Suppressor macrophage (primary cell): ENCODE measurements around the gene TMEM239.
"Not testable (repeated sequence)": the region's sequence is repeated elsewhere in the genome, so short reads cannot be mapped to it uniquely, and the experiment has no call there.

Source experiments
- DNase-seq, 4 experiments: peaks; one replicate each; pipeline ENCODE4 v3.0.0-alpha.2; 2020 to 2022

The TMEM239 gene

DNA sequence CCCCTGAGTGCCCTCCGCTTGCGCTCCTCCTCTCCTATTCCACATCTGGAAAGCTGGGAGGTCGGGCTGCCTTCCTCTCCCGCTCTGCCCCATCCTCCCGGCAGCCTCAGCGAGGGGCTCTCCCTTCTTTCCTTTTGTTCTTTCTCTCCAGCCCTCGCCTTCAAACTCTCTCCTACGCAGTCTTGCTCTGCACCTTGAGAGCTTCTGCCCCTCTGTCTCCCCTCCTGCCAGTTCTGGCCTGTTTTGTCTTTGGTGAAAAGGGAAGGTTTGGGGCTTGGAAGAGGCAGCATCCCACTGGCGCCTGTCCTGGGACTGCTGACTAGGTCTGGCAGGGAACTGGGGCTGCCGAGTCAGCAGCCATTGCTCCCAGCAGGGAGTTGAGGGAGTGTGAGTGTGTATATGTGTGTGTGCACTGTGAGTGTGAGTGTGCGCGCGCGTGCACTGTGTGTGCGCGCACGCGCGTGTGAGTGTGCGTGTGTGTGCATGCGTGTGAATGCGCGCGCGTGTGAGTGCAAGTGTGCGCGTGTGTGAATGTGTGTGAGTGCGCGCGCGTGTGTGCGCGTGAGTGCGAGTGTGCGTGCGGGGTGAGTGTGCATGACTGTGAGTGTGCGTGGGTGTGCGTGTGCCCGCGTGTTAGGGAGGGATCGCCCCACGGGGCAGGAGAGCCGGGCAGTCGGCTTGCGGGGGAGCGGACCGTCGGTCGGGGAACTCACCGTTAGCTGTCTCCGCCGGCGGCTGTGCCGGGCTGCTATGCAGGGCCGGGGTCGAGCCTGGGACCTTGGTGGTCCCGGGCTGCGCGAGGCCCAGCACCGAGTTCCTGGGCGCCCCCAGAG lies 16.3 kb upstream of the TMEM239 start:
- DNase-seq, result peak in 2 of 4 experiments; percentile 27 to 39

DNA sequence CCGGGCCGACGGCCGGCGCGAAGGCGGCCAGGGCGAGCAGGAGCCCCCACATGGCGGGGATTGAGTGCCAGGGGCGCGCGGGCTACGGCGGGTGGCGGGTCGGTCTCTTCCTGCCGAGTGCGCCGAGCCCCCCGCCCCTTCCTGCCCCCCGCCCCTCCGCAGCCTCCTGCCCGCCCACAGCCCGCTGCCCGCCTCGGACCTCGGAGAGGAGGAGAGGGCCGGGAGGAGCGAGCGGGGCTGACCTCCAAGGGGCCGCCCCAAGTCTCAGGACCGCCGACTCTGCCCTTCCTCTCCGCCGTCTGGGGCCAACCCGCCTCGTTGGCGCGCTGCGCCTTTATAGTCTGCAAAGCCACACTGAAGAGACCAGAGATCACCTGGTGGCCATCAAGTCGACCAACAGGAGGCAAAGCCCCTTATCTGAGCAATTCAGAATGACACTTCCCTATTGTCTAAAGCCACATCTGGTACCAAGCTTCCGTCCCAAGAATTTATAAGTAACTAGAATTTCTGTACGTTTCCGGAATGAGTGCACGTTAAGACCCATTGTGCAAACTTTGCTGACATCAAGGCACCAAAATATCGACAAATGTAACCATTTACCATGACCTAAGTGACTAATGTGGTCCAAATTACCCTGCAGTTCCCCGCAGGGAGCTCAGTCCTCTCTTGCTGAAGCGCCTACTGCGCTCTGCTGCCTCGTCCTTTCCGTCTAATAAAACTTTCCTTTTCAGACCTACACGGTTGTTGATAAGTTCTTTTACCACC lies 15.5 kb upstream of the TMEM239 start, which contains the start of gene CPXM1:
Gene CPXM1, minus strand, starts transcription at position 107 of the 765 bp plus-strand sequence. Its CDS starts 55 bp downstream, at position 52.
- DNase-seq, result peak; percentile 20 to 61 (median 45)

DNA sequence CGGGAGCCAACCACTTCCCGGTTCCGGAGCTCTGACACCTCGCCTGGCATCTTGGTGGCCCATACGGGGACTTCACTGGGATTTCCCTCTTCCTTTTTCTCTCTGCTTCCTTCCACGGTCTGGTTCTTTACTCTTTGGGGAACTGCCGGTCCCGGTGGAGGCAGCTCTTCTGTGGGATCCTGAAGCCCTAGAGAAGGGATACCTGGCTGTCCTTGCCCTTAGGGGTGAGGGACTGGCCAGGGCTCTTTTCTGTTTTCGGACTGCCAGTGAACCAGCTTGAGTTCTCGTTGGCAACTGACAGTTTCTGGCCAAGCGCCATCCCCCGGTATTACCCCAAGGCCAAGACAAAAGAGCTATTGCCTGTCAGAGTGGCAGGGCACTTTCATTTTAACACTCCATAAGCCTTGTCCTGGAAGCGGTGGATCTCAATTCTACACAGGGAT lies 14.9 kb upstream of the TMEM239 start:
- no peak for DNase-seq

DNA sequence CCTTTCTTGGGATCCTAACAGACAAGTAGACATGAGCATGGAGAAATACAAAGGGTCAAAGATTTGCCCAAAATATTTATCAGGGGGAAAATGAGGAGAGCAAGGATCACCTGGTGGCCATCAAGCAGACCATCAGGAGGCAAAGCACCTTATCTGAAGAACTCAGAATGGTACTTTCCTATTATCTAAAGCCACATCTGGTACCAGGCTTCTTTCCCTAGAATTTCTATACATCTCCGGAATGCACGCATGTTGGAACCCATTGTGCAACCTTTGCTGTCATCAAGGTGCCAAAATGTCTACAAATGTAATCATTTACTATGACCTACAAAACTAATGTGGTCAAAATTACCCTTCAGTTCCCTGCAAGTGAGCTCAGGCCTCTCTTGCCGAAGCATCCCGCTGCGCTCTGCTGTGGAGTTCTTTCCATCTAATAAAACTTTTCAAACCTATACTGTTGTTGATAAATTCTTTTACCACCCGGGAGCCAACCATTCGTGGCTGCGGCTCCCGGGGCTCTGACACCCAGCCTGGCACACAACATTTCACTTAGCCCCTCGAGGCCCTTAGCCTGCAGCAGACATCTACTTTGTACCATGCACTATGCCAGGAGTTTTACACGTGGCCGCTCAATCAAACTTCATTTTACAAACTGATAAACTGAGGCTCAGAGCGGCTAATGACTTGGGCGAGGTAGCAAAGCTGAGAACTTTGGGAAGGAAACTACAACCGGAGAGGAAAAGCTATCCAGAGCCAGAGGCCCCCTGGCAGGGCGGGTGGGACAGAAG lies 11.9 kb upstream of the TMEM239 start:
- DNase-seq, result no peak

DNA sequence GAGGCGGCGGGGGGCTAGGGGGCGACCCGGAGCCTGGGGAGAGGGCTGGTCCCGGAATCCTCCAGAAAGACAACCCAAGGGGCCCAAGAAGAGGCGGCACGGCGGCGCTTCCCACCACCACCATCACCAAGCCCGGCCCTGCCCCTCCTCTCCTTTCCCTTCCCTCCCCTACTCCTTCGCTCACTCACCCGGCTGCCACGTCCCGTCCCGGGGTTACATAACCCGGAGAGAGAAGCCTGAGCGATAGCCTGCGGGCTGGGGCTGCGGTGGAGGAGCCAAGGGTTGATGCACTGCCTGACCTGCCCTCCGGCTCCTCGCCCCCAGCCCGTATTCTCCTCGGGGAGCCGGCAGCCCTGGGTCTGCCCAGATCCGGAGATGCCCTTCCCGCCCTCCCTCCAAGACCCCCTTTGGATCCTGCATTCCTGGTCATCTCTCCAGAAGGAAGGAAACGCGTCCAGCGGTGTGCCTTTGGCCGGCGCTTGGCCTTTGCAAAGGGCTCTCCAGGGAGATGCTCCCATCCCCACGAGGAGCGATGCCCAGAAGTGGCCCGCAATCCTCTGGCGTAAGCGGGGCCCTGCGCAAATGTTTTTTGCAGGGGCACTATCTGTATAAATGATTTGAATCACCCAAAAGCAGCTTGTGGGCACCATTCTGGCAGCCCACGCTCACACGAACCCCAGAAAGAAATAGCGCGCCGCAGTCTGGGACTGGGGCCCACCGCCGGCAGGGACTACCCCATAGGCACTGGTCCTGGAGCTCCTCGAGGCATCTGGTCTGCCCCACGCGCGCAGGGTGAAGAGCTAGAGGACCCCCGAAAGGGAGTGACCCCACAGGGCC lies 11.1 kb upstream of the TMEM239 start:
- peak in 1 of 4 experiments; percentile 31 for DNase-seq

DNA sequence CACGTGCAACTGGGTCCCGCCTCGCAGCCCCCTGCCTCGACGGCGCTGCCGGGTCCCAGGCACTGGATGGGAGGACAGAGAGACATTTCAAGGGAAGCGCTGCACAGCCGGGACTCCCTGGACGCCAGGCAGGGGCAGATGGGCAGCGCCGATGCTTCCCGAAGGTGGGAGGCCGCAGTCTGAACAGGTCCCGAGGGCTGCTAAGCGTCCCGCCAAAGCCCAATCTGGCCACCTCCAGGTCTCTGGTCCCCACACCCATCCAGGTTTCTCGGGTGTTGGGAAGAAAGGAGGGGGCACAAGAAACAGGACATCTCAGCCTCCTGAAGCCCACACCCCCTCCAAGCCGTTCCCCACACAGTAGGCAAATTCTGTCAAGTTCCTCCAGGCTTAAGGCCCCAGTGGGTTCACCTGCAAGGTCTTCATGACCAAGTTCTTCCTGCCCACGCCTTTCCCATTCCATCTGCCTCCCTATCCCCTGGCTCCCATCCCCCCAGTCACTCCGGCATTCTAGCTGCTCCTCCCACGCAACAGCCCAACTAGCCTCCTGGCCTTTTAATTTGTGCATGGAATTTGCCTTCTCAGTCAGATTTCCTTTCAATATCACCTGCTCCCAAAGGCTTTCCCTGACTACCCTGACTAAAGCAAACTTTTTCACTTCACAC lies 10.3 kb upstream of the TMEM239 start:
- no peak for DNase-seq

DNA sequence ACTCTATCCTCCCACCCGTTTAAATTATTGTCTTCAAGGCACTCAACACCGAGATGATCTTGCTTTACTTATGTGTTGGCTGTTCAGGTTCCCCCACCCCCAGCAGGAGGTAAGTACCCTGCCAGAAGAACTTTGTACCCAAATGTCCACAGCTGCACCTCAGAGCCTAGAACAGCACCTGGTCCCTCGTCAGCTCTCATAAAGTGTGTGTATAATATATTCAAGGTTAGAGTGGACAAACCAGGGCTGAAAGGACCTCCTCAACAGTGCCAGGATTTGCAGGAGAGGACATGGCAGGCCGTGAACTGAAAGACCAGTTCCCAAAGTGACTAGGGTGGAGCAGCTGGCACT lies 9.8 kb upstream of the TMEM239 start:
- no peak for DNase-seq

DNA sequence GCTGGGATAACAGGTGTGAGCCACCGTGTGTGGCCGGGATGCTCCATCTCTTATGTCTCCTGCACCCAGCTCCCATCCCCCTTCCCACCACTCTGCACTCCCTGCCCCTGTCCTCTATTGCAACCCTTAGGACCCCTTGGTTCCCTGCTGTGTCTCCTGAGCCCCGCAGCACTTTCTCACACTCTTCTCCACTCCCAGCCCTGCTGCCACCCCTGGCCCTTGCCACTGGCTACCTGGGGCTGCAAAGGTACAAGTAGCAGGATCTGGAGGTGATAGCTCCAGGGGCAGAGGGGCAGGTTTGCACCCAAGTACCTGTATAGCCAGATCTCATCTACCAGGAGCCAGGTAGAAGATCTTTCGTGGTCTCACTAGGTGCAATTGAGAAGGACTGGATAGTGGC lies 9.1 kb upstream of the TMEM239 start:
- no peak for DNase-seq

DNA sequence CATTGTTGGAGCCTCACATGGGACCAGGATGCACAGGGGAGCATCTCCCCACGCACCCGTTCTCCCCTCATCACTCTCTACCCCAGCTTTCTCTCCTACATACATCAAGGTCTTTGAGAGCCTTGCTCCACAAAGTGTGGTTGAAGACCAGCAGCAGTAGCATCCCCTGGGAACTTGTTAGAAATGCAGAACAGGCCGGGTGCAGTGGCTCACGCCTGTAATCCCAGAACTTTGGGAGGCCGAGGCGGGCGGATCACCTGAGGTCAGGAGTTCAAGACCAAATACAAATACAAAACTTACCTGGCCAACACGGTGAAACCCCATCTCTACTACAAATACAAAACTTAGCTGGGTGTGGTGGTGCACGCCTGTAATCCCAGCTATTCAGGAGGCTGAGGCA lies 8.2 kb upstream of the TMEM239 start:
- not testable (repeated sequence) for DNase-seq

DNA sequence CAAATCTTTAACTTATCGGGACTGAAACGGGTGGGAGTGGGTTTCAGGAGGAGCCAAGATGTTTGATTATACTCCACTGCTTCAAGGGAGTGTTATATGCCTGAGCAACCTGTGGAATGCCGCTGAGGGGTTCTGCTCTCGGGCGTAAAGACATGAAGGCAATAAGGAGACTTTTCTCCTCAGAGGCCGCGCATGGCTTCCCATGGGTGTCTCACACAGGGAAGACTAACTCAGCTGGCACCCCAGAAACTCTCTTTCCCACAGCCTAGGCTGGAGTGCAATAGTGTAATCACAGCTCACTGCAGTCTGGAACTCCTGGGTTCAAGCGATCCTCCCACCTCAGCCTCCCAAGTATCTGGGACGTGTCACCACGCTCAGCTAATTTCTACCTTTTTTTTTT lies 6.5 kb upstream of the TMEM239 start:
- DNase-seq, result no peak

DNA sequence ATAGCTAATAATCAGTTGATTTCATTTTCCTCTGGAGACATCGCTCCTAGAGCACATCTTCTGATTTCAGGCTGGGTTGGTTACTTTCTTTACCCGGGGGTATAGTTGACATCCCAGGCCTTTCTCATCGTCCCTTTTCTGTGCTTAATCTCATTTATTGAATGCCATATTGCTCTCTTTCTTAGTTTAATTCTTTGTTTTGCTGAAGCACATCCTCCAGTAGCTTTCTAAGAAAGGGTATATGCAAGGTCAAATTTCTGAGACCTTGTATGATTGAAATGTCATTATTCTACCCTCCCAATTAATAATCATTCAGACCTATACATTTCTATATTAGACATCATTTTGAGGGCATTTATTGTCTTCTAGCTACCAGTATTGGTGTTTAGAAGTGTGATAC lies 4.0 kb upstream of the TMEM239 start:
- DNase-seq, result no peak

DNA sequence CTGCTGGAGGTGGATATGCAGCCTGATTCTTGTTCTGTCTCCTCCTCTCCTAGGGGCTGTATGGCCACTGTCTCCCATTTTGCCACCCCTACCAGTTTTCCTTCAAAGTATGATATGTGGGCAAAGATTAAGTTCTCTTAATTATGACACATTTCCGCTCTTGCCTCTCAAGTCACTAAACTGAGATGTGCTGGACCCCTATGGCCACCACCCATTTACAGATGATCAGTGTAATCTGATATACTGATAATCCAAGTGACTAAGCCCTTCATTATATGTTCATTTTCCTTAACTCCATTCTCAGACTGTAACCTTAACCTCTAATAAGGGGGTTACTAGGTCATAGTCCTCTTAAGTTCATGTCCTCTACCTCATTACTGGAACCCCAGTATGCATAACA lies 2.1 kb upstream of the TMEM239 start:
- DNase-seq, result no peak

DNA sequence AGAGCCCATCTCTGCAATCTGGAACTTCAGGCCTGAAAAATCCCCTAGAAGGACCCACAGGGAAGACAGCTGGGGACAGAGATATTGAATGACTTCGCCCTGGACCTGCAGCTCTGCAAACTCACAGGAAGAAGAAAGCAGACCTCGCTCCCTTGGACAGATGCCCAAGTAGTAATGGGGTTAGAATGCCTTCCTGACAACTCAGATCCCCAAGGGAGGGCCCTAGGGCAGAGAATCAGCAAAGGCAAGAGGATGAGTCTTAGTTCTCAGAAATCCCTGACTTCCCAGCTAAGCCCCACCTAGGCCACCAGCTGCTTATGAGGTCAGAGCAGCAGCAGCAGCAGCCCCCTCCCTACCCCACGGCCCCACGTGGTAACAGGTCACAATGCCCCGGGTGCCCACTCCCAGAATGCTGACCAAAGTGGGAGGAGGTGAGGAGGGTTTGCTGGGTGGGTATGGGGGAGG lies 1.5 kb upstream of the TMEM239 start, which contains the start of gene C20orf141:
Gene C20orf141, plus strand, starts transcription at position 401 of the 465 bp plus-strand sequence. CDS start 198 bp downstream, outside the sequence.
- DNase-seq, result no peak

DNA sequence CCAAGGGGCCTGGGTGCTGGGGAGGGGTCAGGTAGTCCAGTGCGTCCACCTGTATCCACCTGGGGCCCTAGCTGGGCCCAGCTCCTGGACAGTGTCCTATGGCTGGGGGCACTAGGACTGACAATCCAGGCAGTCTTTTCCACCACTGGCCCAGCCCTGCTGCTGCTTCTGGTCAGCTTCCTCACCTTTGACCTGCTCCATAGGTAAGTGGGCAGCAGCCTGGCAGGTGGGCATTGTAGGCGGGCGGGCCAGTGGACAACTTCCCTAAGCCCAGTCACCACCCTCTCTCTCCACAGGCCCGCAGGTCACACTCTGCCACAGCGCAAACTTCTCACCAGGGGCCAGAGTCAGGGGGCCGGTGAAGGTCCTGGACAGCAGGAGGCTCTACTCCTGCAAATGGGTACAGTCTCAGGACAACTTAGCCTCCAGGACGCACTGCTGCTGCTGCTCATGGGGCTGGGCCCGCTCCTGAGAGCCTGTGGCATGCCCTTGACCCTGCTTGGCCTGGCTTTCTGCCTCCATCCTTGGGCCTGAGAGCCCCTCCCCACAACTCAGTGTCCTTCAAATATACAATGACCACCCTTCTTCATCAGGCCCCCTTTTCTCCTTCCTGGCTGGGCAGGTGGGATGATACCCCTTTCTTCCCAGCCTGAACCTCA lies 793 bp upstream of the TMEM239 start:
- DNase-seq, result no peak

DNA sequence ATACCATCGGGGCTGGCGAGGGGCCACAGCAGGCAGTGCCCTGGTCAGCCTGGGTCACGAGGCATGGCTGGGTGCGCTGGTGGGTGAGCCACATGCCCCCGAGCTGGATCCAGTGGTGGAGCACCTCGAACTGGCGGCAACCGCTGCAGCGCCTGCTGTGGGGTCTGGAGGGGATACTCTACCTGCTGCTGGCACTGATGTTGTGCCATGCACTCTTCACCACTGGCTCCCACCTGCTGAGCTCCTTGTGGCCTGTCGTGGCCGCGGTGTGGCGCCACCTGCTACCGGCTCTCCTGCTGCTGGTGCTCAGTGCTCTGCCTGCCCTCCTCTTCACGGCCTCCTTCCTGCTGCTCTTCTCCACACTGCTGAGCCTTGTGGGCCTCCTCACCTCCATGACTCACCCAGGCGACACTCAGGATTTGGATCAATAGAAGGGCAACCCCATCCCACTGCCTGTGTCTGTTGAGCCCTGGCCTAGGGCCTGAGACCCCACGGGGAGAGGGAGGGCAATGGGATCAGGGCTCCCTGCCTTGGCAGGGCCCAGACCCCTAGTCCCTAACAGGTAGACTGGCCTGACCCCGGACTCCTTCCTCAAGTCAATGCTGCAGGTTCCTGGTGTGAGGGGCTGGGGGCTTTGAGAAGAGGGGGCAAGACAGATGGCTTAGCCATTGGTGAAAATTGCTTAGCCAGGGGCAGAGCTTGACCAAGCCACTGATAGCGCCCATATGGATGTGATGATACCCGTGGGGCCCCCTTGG lies 598 bp downstream of the TMEM239 start:
- no peak for DNase-seq

DNA sequence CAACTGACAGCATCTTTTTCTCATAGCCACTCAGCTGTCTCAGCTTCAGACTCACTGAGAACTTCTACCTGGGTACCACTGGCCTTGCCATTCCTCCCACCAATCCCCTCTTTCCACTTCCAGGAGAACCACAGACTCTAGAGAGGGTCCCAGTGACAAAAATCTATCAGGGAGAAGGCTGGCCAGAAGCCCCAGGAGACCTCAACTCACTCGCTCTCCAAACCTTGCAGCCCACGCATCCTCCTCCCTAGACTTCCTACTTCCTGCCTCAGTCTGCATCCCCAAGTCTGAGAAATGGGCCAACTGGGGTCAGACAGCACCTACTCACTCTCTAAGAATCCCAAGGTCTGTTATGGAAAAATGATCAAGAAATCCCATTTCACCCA lies 1.2 kb downstream of the TMEM239 start:
- DNase-seq, result no peak

DNA sequence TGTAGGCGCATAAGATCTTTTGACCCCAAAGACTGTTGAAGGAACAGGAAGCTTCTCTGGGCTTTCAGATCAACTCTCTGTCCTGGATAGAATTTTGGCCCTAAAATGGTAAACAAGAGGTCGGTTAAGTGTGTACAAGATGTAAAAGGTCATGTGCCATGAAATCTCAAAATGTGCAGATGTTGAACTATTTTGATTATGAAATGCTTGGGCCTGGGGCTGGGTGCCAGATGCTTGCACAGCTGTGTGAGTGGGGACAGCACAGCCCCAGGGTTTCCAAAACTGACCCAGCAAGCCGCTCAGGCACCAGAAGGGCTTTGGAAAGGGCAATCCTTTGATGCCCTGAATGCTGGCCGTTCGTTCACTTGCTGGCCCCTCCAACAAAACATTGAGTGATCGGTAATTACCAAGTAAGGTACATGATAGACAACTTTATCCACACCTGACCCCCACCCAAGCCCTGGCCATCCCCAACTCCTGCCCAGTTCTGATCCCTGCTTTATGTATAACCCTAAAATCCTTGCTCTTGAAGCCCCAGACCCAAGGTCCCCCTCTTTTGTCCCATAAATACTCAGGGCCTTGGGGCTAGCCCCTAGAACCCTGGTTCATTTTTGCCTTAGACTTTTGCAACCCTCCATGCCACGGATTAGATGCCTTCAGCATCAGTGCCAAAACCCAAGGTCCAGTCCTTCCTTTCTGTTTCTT lies 1.9 kb downstream of the TMEM239 start:
- DNase-seq, result no peak

DNA sequence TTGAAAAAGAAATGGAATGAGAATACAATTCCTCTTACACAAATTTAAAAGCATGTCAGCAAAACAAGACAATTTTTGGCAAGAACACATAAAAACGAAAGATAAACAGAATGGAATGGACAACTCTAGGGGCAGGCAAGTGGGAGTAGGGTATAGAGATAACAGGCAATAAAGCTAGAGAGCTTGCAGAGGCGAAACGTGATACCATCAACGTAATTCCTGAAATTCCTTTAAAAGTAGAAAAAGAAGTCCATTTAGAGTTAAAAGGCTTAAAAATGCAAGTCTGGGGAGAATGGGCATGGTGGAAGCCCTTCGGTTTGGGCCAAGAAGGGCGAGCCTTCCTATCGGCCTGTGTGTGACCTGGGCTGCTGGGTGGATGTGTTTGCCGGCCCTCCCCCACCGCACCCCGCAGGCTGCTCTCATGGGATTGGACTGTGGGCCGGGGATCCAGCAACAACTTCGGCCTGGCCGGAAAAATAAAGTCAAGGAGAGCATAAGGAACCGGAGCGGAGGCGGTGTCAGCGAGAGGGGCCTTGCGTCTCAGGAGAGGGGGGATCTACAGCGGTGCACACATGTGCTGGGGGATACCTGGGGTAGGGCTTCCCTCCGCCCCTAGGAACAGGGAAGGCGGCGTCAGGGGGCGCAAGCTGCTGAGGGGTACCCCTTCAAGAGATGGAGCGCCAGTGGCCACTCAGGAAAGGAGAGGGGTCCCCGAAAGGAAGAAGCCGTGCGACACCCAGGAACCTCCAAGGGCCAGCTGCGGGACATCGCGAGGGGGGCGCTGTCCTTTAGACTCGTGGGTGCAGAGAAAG lies 4.1 kb downstream of the TMEM239 start:
- no peak for DNase-seq
